ENCODE data around the gene PTX3.

PTX3 gene

GRCh38 chr3:157409516-157409915, 27.1 kb upstream of the PTX3 start:
- TF ChIP-seq, protein P1, sequence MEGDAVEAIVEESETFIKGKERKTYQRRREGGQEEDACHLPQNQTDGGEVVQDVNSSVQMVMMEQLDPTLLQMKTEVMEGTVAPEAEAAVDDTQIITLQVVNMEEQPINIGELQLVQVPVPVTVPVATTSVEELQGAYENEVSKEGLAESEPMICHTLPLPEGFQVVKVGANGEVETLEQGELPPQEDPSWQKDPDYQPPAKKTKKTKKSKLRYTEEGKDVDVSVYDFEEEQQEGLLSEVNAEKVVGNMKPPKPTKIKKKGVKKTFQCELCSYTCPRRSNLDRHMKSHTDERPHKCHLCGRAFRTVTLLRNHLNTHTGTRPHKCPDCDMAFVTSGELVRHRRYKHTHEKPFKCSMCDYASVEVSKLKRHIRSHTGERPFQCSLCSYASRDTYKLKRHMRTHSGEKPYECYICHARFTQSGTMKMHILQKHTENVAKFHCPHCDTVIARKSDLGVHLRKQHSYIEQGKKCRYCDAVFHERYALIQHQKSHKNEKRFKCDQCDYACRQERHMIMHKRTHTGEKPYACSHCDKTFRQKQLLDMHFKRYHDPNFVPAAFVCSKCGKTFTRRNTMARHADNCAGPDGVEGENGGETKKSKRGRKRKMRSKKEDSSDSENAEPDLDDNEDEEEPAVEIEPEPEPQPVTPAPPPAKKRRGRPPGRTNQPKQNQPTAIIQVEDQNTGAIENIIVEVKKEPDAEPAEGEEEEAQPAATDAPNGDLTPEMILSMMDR (IDR thresholded peaks at IDR 0.05; ENCODE audit: low read depth, low read length) = no peak
- H3K4me3 ChIP-seq (replicated peaks in 1 of 2; ENCODE audit: low read depth in 2 of 2, low read length in 2 of 2) = no peak overlapping the region
- no peak for DNase-seq (ENCODE audit: low read depth in 2 of 2)

- DNase-seq (ENCODE audit: low read depth in 2 of 2) = no peak
- H3K4me3 ChIP-seq (replicated peaks in 1 of 2; ENCODE audit: low read depth in 2 of 2, low read length in 2 of 2) = no peak overlapping the region
- TF ChIP-seq, protein P1 (IDR thresholded peaks at IDR 0.05; ENCODE audit: low read depth, low read length) = no peak
These were observed 25.7 kb upstream of the PTX3 start for GRCh38 chr3:157410945-157411344.

GRCh38 chr3:157412323-157412855, 24.3 kb upstream of the PTX3 start:
- no peak for DNase-seq (ENCODE audit: low read depth in 2 of 2)
- H3K4me3 ChIP-seq (replicated peaks in 1 of 2; ENCODE audit: low read depth in 2 of 2, low read length in 2 of 2) = no peak overlapping the region
- TF ChIP-seq, protein P1 (IDR thresholded peaks at IDR 0.05; ENCODE audit: low read depth, low read length) = no peak

DNA sequence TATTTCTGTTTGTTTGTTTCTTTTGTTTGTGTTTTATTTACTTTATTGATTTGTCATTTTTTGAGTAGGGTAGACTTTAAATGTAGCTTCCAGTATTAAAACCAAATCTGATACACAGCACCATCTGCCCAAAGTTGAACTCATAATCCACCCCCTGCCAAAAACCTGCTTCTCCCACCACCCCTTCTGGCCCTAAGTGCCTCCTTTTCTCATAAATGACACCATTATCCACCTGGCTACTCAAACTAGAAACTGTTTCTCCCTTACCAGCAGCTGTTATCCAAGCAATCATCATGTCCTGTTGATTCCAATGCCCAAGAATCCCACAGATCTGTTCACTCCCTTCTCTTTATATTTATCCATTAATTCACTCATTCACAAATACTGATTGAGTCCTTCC, 21.8 kb upstream of the PTX3 start:
- no peak for DNase-seq (ENCODE audit: low read depth in 2 of 2)
- TF ChIP-seq, protein P1 (IDR thresholded peaks at IDR 0.05; ENCODE audit: low read depth, low read length) = no peak
- H3K4me3 ChIP-seq (replicated peaks in 1 of 2; ENCODE audit: low read depth in 2 of 2, low read length in 2 of 2) = no peak overlapping the region

- H3K4me3 ChIP-seq (replicated peaks in 1 of 2; ENCODE audit: low read depth in 2 of 2, low read length in 2 of 2) = no peak overlapping the region
- DNase-seq (ENCODE audit: low read depth in 2 of 2) = no peak
- TF ChIP-seq, protein P1 (IDR thresholded peaks at IDR 0.05; ENCODE audit: low read depth, low read length) = no peak
These were observed 20.1 kb upstream of the PTX3 start for GRCh38 chr3:157416347-157417087.

DNA sequence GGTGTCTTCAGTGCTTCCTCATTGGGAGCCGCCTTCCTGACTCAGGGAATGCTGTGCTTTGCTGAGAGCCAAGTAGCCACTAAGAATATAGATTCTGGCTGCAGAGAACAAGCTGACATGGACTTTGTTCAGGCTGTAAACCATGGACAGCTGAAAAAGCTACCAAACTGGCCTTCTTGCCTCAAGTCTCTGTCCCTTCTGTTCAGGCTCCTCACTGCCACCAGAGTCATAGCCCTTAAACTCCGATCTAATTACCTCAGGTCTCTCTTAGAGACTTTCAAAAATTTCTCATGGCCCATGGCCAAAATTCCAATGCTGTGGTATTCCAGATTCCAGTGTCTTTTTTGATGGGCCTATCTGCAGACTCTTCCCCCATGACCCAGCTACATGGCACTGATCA, 19.4 kb upstream of the PTX3 start:
- TF ChIP-seq, protein P1 (IDR thresholded peaks at IDR 0.05; ENCODE audit: low read depth, low read length) = no peak
- H3K4me3 ChIP-seq (replicated peaks in 1 of 2; ENCODE audit: low read depth in 2 of 2, low read length in 2 of 2) = no peak overlapping the region
- peak; percentile 20 to 21 for DNase-seq (ENCODE audit: low read depth in 2 of 2)
